GM21576 (cell line): ENCODE results near the gene BUB1.
A peak's percentile ranks its signal among the peaks of the same experiment; 100 is the strongest.
"Not testable (repeated sequence)": the region's sequence is repeated elsewhere in the genome, so short reads cannot be mapped to it uniquely, and the experiment has no call there.

Source experiments
- ATAC-seq: cut with Tn5 transposase; IDR thresholded peaks from one replicate; pipeline ENCODE4 v1.9.1; 2021; ENCODE audit warnings: mild to moderate bottlenecking, moderate library complexity; ENCODE audit not compliant: unreplicated experiment

BUB1 gene

DNA sequence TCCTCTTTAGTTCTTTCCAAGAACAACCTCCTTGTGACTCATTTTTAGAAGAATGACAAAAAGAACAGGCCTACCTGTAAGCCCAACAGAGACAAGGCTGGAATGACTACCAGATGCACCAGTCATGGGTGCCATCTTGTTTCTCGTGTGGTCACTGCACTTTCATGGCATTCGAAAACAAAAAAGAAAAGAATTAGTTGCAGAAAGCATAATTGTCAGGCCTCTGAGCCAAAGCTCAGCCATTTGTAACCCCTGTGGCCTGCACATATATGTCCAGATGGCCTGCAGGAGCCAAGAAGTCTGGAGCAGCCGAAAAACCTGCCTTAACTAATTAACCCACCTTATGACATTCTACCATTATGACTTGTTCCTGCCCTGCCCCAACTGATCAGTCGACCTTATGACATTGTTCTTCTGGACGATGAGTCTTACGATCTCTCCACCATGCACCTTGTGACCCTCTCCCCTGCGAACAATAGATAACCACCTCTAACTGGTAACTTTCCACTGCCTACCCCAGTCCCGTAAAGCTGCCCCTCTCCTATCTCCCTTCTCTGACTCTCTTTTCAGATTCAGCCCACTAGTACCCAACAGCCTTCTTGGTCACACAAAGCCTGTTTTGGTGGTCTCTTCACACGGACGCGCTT, 13.9 kb upstream of the BUB1 start:
- ATAC-seq = no peak

GRCh38 chr2:110690083-110690965, 12.5 kb upstream of the BUB1 start:
- ATAC-seq = no peak

DNA sequence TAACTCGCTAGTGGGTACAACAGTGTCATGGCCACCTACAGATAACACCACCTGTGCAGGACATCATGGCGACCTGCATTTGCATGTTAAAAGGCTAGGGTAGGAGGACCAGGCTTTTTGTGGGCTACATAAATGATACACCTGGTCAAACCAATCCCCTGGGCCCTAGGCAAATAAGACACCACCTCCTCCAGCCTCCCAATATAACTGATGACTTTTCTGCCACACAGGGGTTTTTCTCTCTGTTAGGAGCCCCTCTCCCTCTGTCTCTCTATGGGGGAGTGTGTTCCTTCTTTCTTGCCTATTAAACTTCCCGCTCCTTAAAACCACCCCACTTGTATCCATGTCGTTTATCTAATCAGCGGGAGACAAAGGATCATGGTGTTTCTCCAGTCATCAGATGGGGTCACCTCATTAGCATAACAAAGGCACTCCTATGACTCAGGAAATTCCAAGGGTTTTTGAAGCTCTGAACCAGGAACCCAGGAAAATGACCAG, 10.8 kb upstream of the BUB1 start:
- no peak for ATAC-seq

DNA sequence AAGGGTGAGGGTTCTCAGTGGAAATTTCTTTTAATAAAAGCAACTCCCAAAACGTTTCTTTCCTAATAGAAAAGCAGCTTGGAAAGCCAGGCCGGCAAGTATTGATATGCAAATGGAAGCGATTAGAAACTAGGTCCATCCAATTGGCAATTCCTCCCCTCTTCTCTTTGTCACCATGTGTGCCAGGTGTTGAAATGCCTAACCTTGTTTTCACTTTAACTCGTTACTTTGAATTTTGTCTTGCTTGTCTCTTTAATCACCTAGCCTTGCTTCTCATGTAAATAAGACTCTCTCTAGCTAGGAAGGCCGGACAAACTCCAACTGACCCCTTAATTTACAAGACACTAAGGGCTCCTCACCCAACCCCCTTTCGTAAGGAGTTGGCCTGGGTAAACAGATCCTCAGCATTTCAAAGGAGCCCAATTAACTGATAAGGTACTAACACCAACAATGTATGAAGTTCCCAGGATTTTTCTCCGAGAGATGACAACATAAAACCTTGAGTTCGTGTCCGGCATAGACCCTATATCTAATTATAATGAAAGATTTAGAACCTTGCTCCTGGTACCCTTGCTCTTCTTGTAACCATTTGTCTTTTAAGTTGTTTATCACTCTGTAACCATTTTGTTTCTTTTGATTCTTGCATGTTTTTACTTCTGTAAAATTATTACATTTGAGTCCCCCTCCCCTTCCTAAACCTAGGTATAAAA, 10.1 kb upstream of the BUB1 start:
- not testable (repeated sequence) for ATAC-seq

DNA sequence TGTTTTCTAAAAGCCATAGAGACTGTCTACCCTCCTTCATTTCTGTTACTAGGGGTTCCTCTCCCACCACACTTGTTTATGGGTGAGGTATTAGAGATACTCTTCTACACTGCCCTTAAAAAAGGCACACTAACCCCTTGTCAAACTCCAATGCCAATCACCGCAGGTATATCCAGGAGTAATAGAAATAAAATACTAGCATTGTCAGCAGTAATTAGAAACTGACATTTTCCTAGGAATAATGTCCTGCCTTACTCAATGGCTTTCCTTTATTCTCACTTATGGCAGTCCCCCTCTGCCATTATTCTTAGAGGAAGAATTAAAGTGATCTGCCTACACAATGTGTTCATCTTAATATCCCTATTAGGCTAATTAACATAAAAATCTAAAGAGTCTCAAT, 5.0 kb upstream of the BUB1 start:
- ATAC-seq = no peak

GRCh38 chr2:110682267-110682666, 4.4 kb upstream of the BUB1 start:
- no peak for ATAC-seq

DNA sequence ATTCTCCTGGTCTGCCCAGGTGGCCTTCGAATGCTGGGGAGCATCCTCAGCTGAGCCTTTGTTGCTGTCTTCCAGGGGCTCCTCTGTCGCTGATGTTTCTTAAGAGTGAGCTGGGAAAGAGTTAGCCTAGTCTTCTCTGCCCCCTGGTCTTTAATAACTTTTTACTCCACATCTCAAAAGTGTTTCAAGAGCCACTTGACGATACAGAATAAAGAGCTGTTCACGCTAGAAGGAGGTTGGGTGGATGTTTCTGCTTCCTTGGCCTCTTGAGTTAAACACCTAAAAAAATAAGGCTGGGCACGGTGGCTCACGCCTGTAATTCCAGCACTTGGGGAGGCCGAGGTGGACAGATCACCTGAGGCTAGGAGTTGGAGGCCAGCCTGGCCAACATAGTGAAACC, 2.8 kb upstream of the BUB1 start:
- ATAC-seq = no peak

DNA sequence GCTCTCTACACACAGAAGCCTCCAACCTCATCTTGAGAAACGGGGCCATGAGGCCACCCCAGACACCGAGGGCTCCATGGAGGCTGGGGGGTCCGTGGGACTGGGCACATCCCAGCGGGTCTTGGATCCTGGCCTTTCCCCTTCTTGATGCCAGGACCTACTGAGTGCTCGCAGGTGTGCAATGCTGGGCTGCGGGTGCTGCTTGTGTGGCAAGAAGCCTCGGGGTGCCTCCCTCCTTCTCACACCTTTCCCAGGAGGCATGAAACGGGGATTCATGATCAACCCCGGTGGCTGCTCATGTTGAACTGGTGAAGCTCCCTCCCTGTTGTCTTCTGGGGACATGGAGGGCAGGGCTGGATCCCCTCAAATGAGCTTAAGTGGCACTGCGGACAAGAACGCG, 2.0 kb upstream of the BUB1 start:
- ATAC-seq = no peak

DNA sequence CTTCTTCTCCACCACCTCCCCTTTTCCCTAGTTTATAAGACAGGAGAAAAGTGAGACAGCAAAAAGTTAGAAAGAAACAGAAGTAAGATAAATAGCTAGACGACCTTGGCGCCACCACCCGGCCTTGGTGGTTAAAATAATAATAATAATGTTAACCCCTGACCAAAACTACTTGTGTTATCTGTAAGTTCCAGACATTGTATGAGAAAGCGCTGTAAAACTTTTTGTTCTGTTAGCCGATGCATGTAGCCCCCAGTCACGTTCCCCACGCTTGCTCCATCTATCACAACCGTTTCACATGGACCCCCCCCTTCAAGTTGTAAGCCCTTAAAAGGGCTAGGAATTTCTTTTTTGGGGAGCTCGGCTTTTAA, 1.5 kb upstream of the BUB1 start:
- ATAC-seq = no peak

- no peak for ATAC-seq
Measured at GRCh38 chr2:110678457-110679336, 834 bp upstream of the BUB1 start.

DNA sequence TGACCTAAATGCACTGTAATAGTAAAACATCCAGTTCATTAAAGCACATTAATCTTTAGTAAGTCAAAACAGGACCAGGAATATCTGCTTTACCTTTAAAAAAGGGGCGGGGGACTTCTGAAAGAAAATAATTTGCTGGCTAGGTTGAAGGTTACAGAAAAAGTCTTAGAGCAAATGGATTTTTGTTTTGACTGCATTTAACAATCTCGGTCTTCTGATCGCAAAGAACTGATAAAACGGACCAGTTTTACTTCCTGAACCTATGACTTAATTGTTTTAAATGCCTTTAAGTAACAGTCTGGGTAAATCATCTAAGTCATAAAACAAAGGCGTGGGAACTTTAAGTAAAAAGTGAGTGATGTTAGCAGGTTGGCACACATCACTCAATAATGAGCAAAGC, 783 bp downstream of the BUB1 start:
- no peak for ATAC-seq

- no peak for ATAC-seq
Measured at GRCh38 chr2:110675679-110676078, 2.2 kb downstream of the BUB1 start.

DNA sequence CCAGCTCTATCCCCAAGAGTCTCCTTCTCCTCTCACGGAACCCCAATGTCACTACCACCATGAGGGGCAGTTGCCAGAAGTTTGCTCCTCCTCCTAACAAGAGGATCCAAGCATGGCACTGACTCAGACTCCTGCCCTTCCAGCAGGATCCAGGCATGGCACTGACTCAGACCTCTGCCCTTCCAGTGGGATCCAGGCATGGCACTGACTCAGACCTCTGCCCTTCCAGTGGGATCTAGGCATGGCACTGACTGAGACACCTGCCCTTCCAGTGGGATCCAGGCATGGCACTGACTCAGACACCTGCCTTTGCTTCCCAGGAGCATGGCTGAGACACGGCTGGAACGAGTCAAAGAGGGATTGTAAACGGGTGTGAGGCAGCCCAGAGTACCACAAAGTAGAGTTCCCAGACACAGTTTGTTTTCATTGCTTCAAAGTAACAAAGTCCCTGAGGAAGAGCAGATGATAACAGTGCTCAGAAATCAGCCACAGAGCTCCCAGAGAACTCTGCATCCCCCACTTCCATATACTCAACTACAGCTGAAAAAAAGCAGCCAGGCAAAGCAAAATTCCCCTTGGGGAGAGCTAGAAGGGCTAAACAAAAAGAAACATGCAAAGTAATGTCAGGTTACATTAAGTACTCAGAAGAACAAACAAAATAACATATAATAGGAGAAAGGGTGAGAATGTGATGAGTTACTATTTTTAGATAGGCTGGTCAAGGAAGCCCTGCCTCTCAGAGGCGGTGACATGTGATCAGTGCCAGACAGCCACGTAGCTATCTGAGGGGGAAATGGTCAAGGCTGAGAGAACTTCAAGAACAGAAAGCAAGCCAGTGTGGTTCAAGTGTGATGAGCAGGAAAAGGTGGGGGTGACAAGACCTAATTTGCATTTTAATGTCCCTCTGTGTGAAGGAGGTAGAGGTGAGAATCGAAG, 3.0 kb downstream of the BUB1 start:
- ATAC-seq = peak; percentile 91

DNA sequence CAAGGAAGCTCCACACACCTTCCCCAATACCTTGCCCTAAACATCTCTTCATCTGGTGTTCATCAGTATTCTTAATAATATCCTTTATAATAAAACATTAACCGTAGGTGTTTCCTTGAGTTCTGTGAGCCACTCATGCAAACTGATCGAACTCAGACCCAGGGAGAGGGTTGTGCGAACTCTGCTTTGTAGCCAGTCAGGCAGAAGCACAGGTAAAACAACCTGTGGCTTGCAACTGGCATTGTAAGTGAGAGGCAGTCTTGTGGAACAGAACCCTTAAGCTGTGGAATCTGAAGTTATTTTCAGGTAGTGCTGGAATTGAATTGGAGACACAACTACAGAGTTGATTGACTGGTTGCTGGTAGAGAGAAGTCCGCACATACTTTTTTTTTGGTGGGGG, 4.7 kb downstream of the BUB1 start:
- no peak for ATAC-seq

DNA sequence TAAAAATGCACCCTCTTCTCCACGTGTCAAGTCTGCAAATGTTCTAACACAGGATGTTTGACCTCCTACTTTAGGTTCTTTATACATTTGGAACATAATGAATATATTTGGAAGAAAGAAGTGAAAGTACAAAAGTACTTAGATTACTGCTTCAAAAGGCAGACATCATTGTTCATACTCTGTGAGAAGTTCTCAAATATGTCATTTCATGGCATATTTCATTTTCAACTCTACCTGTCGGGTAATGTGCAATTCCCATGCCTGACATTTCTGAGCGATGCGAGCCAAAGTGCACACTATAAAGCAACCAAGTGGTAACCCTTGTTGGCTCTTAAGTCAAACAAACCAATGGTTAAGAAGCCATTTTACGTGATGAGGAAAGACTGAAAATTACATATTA, 7.0 kb downstream of the BUB1 start:
- ATAC-seq = no peak

- ATAC-seq = no peak
Measured at GRCh38 chr2:110669079-110669478, 8.8 kb downstream of the BUB1 start.

- ATAC-seq = no peak
Measured at GRCh38 chr2:110667071-110667470, 10.8 kb downstream of the BUB1 start.

- ATAC-seq = no peak
Measured at GRCh38 chr2:110664135-110664534, 13.7 kb downstream of the BUB1 start.

GRCh38 chr2:110662560-110662959, 15.3 kb downstream of the BUB1 start:
- no peak for ATAC-seq

DNA sequence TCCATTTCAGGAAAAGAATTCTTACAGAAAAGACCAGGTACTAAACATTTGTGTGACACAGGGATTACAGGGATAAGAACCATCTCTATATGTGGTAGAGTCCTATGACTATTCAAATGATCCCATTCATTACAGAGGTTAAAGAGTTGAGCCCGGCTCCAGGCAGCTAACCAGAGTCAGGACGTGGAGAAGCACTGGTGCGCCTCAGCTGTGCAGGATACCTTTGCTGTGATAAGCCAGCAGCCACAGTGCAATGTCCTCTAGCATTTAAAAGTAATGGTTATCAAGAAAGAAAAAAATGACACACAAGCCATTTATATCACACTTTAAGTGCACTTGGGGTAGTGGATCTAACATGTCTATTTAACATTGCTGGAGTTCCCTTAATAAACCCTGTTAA, 17.3 kb downstream of the BUB1 start:
- ATAC-seq = no peak
